HG03060 (cell line): ENCODE data around the gene FEM1B.

Experiments
- ATAC-seq: cut with Tn5 transposase; IDR thresholded peaks from one replicate; pipeline ENCODE4 v1.9.1; 2021; ENCODE audit warnings: low read depth, moderate number of reproducible peaks; ENCODE audit not compliant: unreplicated experiment

The FEM1B gene

DNA sequence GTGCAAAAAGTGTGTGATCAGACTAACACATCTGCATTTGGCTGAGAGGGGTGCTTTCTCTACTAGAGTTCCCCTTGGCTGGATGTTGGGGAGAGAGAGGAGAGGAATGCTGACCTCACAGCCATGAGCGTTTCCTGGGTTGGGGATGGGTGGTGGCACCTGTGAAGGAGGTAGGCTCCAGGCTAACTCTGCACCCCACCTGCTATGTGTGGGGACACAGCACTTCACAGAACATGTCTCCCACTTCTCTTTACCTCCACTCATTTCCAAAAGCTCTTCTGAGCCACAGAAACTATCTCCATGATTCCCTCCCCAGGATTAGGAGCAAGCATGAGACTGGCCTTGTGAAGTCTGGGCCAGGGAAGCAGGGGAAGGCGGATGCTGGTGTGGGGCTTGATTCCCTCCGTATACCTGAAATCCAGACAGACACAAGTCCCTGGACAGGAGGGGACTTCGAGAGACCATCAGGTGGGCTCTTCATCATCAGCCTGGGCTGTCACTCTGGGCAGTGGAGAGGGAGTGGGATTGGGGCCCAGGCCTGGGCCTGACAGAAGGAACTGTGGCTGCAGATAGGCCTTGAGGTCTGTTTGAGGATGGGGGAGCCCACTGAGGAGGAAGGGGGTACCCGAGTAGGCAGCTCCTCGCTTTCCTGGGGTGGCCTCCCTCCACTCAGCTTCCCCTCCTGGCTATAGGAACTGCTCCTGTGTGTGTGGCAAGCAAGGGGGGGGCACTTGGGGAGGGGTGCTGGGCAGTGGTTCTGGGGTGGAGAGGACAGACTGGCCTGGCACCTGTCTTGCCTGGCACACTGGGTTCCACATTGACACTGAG lies 40.7 kb downstream of the FEM1B start:
- ATAC-seq, result no peak

DNA sequence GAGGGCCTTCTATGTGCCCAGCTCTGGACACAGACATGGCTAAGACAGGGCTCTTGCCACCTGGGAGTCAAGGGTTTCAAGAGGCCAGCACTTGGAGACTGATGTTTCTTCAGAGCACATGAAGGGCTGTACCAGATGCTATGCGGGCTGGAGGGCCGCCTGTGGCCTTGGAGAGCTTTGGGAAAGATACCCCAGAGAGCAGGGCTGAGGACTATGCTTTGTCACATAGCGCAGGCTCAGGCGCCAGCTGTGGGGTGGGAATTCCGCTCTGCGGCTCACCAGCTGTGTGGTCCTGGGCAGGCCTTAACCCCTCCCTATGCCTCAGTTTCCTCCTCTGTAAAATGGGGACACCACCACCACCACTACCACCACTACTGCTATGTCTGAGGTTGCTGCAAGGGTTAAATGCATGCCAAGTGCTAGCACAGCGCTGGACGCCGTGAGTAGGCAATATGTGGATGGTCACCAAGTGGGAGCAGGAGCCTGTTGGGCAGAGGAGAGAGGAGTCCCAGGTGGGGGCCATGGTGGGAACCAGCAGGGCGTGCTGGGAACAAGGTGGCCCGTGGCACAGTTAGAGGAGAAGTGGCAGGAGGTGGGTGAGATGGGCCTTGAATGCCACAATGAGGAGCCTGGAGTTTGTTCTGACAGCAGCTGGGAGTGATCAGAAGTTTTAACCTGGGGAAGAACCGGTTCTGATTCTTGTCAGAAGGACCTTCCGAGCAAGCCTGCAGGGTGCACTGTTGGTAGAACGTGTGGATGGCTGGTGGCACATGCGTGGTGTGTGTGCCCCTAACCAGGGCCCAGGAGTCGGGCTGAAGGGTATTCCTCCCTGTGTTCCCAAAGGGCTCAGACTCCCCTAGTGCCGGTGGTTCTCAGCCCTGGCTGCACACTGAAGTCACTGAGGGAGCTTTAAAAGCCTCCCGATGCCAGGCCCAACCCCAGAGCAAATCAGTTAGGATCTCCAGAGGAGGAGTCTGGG lies 41.7 kb downstream of the FEM1B start:
- ATAC-seq, result no peak

DNA sequence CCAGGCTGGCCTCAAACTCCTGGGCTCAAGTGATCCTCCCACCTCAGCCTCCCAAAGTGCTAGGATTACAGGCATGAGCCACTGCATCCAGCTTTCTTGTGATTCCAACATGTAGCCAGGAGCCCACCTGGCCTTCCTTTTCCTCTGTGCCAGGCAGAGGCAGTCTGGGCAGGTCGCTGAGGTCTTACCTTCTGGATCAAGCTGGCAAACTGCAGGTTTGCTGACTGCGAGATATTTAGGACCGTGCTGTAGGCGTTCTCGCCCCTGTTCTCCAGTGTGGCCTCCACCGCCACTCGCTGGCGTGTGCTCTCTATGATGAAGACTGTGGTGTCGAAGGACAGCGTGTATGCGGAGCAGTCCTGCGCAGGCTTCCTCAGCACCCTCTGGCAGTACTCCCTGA lies 42.5 kb downstream of the FEM1B start:
- no peak for ATAC-seq

DNA sequence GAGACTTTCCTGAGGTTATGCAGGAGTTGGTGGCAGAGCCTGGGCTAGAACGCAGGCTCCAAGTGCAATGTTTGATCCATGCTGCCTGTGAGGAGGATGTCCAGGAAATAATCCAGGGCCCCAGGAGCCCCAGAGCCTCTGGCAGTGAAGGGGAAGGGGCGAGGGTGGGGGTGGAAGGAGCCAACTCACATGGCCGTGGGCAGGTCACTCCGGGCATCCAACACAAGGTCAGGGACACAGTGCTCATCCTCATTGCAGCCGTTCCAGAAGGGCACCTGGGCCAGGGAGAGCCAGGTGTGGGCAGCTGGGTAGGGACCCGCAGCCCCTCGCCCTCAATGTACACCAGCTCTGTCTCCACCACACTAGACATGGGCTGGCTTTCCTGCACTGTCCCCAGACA lies 43.7 kb downstream of the FEM1B start:
- ATAC-seq, result no peak

DNA sequence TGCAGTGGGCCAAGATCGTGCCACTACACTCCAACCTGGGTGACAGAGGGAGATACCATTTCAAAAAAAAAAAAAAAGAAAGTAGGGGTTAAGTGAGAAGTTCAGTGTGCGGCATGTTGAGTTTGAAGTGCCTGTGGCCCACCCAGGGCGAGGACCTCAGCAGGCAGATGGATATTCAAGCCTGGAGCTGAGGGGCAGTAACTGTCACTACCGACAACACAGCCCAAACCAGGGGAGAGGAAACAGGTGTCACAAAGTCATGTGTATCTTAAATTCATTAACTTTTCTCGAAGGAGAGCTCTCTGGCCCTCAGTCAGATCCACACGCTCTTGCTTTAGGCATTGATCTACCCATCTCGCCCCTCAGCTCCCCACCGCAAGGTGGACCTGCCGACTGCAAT lies 45.3 kb downstream of the FEM1B start:
- ATAC-seq, result no peak

DNA sequence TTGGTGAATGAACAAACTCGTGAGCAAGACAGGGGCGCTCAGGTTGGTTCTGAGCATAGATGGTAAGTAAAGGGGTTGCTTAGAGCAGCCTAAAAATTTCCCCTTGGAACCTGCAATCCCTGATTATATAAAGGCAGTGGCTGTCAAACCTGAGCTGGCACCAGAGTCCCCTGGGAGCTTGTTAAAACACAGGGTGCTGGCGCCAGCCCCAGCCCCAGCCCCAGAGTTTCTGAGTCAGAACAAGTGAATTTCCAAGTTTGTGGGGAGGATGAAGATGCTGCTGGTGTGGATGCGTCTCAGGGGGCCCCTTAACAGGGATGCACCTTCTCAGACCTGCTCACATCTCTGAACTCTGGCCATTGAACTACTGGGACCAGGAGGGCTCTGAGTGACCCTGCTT lies 48.2 kb downstream of the FEM1B start:
- ATAC-seq, result no peak

DNA sequence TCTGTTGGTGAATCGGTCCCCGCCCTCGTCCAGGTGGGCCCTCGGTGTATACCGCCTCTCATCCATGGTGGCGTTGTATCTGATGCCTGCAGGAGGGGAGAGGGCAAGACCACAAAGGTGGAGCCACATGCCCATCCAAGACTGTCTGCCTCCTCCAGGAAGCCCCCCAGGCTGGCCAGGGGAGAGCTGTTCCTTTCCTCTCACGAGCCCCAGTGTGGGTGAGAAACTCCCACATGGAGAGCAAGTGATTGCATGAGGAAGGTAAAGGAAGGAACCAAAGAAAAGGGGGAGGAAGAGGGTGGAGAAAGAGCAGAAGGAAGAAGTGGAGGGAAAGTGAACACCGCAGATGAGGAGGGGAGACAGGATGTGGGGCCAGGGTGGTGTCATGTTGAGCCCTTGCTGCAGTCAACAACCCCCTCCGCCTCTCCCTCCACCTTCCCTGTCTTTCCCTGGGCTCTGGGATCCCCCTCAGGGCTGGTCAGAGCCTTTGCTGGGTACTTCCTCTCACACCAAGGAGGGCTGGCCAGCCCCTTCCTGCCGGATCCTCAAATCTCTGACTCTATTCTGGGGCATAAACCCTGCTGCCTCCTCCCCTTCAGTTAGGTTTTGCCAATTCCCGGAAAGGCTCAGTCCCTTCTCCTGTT lies 49.3 kb downstream of the FEM1B start:
- no peak for ATAC-seq

DNA sequence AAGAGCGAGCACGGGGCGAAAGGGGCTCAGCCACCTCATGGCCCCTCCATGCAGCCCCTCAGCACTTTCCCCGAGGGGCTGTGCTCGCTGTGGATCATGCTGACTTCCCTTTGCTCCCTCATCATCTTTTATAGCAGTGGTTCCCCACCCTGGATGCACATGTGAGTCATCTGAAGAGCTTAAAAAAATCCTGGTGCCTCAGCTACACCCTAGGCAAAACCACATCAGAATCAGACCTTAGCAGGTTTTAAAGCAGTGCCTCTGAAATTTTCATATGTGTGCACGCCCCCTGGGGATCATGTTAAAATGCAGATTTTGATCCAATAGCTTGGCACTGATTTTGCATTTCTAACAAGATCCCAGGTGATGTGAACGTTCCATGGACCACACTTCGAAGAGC lies 50.9 kb downstream of the FEM1B start:
- ATAC-seq, result no peak

DNA sequence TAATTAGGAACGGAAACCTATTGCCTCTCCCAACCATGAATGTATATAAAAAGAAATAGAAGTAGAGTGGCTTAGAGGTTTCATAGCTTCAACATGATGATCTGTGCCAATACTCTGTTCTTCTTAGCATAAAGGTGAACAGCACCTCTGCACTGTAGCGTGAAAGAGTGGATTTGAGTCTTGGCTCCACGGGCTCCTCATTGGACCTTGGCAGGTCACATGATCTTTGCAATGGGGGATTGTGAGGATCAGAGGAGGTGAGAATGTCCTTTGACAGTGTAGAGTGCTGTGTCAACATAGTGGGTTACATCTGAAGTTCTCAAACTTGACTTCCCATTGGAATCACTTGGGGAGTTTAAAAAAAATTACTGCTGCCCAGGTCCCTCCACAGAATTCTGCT lies 51.4 kb downstream of the FEM1B start:
- no peak for ATAC-seq

DNA sequence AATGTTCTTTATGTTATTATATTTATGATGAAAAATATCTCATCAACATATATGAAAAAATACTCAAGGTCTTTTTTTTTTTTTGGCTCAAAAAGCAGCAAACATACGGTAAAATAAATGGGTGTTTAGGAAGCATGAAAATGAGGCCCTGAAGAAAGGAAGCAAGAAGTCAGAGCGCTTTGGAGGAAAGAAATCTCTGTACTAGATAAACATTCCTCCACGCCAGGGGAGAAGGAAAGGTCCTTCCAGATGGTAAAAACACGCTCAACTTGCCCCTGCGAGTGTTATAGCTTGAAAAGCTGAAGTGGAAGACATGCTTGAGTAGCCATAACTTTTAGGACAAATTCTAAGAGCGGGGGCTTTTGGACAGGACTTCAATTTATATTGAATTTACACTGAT lies 52.9 kb downstream of the FEM1B start:
- no peak for ATAC-seq

DNA sequence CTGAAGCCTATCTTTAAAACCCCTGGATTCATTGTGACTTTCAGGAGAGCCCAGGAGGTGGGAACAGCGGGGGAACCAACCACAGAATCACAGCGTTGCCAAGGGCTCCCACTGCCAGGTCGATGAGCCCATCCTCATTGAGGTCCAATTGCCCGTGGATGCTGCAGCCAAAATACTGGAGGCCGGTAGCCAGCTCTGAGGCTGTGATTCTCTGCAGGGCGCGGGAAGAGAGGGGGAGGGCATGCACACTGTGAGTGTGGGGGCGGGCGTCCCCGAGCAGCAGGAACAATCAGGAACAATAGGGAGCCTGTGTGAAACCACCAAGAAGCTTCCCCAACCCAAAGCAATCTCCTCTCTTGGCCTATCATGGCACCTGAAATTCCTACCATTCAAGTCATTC lies 53.4 kb downstream of the FEM1B start:
- no peak for ATAC-seq

DNA sequence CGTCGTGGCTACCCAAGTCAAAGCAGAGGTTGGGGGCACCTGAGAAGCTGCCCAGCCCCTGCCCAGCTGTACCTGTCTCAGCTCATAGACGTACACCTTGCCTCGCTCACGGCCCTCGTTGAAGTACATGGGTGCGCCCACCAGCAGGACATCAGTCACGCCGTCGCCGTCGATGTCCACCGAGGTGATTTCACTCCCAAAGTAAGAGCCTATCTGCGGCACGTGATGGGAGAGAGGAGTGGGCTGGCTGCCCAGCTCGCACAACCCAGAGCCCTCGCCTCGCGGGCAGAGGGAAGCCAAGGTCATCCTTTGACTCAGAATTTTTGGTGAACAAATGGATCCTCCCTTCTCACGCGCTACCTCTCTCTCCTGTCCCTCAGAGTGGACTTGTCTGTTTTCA lies 54.7 kb downstream of the FEM1B start:
- no peak for ATAC-seq

DNA sequence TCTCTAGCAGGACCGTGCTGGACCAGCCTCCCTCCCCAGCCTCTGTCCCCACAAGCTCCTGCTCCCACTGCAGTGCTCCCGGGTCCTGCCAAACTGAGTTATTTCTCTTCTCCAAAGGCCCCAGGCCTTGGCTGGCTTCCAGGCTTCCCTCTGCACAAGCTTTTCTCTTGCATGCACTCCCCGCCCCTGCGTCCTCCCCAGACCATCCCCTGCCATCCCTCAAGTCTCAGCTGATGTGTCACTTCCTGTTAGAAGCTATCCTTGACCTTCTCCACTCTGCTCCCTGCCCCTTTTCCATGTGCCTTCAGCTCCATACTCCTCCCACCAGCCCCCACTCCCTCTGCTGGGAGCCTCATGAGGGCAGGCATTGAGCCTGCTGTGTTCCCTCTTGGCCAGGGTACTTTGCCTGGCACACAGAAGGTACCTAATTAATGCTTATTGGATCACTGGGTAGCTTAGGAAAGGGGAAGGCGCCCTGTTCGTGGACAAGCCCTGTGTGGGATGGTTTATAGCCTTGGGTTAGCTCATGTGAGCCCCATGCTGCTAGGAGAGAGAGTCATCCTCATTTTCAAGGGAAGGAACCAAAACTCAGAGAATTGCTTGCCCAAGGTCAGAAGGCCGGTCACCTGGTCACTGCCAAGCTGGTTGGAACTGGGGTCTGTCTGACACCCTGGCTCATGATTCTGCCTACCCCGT lies 56.4 kb downstream of the FEM1B start:
- no peak for ATAC-seq

DNA sequence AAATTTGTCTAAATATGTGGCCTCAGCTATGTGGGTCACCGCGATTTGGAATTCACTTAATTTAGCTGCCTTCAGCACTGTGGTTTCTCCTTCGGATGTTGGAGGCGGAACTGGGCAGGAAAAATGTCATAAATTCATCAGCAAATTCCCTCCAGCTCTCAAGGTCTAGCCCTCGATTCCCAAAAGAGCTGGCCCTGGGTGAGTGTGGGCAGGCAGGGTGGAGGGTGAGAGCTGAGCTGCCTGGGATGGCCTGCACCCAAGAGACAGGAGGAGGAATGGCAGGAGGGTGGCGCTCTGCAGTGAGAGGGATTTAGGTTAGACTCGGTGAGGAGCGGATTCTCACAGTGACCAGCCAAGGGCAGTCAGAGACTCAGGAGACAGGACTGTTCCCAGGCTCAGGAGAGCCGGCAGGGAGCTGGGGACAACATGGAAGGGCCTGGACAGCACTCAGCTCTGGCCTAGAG lies 57.1 kb downstream of the FEM1B start:
- ATAC-seq, result no peak

DNA sequence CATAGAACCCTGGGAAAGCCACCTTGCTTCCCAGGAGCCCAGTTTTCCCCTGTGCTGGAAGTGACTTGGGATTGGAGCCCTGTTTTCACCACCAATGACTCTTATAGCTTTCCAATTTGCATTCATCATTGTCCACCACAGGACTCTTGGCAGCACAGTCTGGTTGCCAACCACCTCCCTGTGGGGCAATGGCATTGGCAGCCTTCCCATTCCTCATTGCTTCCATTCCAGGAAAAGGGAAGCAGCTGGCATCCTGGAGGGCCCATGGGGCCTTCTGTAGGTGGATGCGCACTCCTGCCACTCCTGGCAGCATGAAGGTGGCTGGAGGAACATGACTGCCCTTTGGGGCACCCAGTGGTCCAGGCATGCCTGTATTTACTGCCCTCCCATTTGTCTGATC lies 57.7 kb downstream of the FEM1B start:
- ATAC-seq, result no peak

DNA sequence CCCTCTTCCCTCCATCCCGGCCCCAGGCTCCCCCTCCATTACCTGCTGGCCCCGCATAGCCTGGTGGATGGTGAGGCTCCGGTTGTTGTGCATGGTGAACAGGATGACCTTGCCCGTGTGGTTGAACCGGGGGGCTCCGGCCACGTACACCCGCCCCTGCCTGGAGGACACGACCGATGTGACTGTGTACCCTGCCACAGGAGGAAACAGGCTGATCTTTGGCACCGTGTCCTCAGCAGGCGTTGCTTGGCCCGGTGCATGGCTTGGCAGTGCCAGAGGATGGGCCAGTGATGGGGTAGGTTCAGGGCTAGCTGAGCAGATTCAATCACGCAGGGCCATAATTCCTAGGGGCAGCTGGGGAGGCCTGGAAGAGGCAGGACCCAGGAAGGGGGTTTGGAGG lies 58.1 kb downstream of the FEM1B start:
- ATAC-seq, result no peak

DNA sequence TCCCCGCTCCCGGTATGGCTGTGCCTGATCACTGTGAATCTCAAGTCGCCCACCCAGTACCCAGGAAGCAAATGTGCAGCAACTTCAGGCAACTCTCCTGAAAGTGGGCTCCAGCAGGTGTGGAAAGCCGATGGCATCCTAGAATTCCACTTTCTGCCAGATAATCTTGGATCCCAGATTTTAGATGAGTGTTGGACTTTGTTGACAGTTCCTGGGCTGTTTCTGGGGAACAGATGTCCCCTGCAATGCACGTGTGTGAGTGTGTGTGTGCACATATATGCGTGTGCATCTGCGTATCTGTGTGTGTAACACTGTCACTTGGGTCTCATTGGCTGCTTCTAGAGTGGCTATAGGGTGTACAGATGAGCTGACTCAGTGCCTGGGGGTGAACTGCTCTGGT lies 59.0 kb downstream of the FEM1B start:
- ATAC-seq, result no peak

DNA sequence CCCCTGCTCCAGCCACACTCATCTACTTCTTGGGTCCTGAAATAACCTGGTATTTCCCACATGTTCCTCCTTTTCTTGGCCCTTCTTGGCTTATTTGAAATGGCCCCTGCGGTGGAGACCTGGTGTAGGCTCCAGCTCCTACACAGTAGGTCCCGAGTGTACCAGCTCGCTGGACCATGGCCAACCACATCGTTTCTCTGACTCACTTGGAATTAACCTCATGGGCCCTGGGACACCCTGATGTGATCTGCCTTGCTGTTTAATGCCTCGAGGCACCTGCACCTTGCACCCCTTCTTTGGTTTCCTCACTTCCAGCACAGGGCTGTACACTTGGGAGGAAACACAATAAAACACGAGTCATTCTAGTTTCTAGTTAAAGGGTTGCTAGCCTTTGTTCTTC lies 60.3 kb downstream of the FEM1B start:
- no peak for ATAC-seq

DNA sequence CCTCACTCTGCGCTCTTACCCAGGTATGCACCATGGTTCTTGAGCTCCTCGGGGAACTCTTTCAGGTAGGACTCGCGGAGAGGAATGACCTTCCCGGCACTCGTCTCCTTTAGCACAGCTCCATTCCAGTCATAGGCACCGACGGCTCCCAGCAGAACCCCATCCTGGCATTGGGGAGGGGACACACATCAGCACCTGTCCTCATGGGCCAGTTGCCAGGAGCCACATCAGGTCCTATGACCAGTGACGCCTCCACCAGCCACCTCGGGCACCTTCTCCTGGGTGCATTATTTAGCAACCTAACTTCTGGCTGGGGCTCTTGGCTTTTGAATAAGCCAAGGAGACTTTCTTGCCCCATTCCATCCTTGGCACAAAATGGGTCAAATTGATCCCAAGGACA lies 61.9 kb downstream of the FEM1B start:
- no peak for ATAC-seq
